CD14-positive monocyte (primary cell): ENCODE data around the gene TMED8. TPM values are rescaled to one million over a fixed set of nuclear protein-coding genes. Genes with fewer than 3 reads are reported as not detected.

Experiments used
- DNase-seq, 3 donors: peaks; one replicate each; pipeline ENCODE4 v3.0.0-alpha.2; 2011 to 2022
- H2AFZ ChIP-seq: 2 replicates; pipeline ENCODE4 v1.6.0; 2012; ENCODE audit warnings: mild to moderate bottlenecking, low read depth, low read length, inconsistent platforms; ENCODE audit not compliant: insufficient read depth, poor library complexity, severe bottlenecking
- H3K27ac ChIP-seq, 2 donors: 1 replicate in 1 of 2; 2 replicates in 1 of 2; pipeline ENCODE4 v1.5.1; 2012 to 2013; ENCODE audit warnings: low read length in 2 of 2, control low read depth in 1 of 2, inconsistent platforms in 1 of 2, low read depth in 1 of 2, mild to moderate bottlenecking in 1 of 2
- H3K27me3 ChIP-seq, 2 donors: one replicate each; pipeline versions ENCODE4 v1.6.0 to v1.6.1; 2011 to 2013; ENCODE audit warnings: low read length in 2 of 2; ENCODE audit not compliant: control insufficient read depth in 2 of 2, insufficient read depth in 2 of 2
- H3K36me3 ChIP-seq, 2 donors: replicated peaks in 1 of 2; 1 replicate in 1 of 2; 2 replicates in 1 of 2; pipeline versions ENCODE4 v1.5.1 to v1.6.1; 2012 to 2013; ENCODE audit warnings: low read length in 2 of 2, control low read depth in 1 of 2, inconsistent platforms in 1 of 2, mild to moderate bottlenecking in 1 of 2; ENCODE audit not compliant: insufficient read depth in 2 of 2, control insufficient read depth in 1 of 2
- H3K4me1 ChIP-seq, 2 donors: 1 replicate in 1 of 2; 2 replicates in 1 of 2; pipeline versions ENCODE4 v1.5.1 to v1.6.1; 2012 to 2013; ENCODE audit warnings: low read length in 2 of 2, control low read depth in 1 of 2, inconsistent platforms in 1 of 2, mild to moderate bottlenecking in 1 of 2, moderate library complexity in 1 of 2; ENCODE audit not compliant: insufficient read depth in 2 of 2, control insufficient read depth in 1 of 2
- H3K4me2 ChIP-seq: replicated peaks from 2 replicates; pipeline ENCODE3; 2012; ENCODE audit warnings: low read length, moderate library complexity, mild to moderate bottlenecking; ENCODE audit not compliant: poor library complexity, severe bottlenecking; ENCODE audit errors: extremely low read depth
- H3K4me3 ChIP-seq, 3 experiments: fragments of 200-600 bp in 1 of 3; sonication (generic) in 1 of 3; replicated peaks in 1 of 3; 1 replicate in 2 of 3; 2 replicates in 1 of 3; pipeline ENCODE4 v1.5.1; 2011 to 2013; ENCODE audit warnings: low read length in 3 of 3, mild to moderate bottlenecking in 3 of 3, control low read depth in 2 of 3, low read depth in 2 of 3, inconsistent platforms in 1 of 3, moderate library complexity in 1 of 3
- H3K79me2 ChIP-seq: 2 replicates; pipeline ENCODE4 v1.6.0; 2012; ENCODE audit warnings: mild to moderate bottlenecking, control low read depth, inconsistent platforms, low read length, moderate library complexity; ENCODE audit not compliant: insufficient read depth
- H3K9ac ChIP-seq: 2 replicates; pipeline ENCODE4 v1.6.0; 2017; ENCODE audit warnings: low read length, mild to moderate bottlenecking; ENCODE audit not compliant: insufficient read depth, poor library complexity, severe bottlenecking
- H3K9me3 ChIP-seq, 2 donors: replicated peaks in 1 of 2; 1 replicate in 1 of 2; 2 replicates in 1 of 2; pipeline versions ENCODE4 v1.5.1 to v1.6.1; 2012 to 2013; ENCODE audit warnings: low read length in 2 of 2, control low read depth in 1 of 2; ENCODE audit not compliant: control insufficient read depth in 1 of 2, insufficient read depth in 1 of 2
- H4K20me1 ChIP-seq: 2 replicates; pipeline ENCODE4 v1.6.0; 2012; ENCODE audit warnings: mild to moderate bottlenecking, low read length, control low read depth, moderate library complexity; ENCODE audit not compliant: insufficient read depth
- H3K27ac Mint-ChIP-seq, 7 donors: one replicate each; pipeline ENCODE4 v1.8.0; 2020; ENCODE audit warnings: mild to moderate bottlenecking in 7 of 7, mixed read lengths in 7 of 7, moderate library complexity in 6 of 7, inconsistent platforms in 2 of 7
- H3K27me3 Mint-ChIP-seq, 3 donors: one replicate each; pipeline ENCODE4 v1.8.0; 2021 to 2022; ENCODE audit warnings: low read depth in 3 of 3, mild to moderate bottlenecking in 3 of 3, mixed read lengths in 3 of 3, moderate library complexity in 3 of 3, inconsistent platforms in 1 of 3
- H3K36me3 Mint-ChIP-seq, 2 donors: one replicate each; pipeline ENCODE4 v1.8.0; 2020; ENCODE audit warnings: mixed read lengths in 2 of 2, inconsistent platforms in 1 of 2, mild to moderate bottlenecking in 1 of 2
- H3K4me1 Mint-ChIP-seq: one replicate; pipeline ENCODE4 v1.8.0; 2020; ENCODE audit warnings: mild to moderate bottlenecking, mixed read lengths
- H3K4me3 Mint-ChIP-seq, 2 donors: one replicate each; pipeline ENCODE4 v1.8.0; 2020; ENCODE audit warnings: mild to moderate bottlenecking in 2 of 2, mixed read lengths in 2 of 2, moderate library complexity in 1 of 2
- H3K9me3 Mint-ChIP-seq, 7 donors: one replicate each; pipeline ENCODE4 v1.8.0; 2020 to 2022; ENCODE audit warnings: mixed read lengths in 7 of 7, mild to moderate bottlenecking in 6 of 7, moderate library complexity in 6 of 7, inconsistent platforms in 2 of 7
- WGBS: methylation state at CpG from one replicate; pipeline ENCODE4 v1.1.5; 2013; ENCODE audit warnings: missing lambda C conversion rate; ENCODE audit not compliant: insufficient coverage; 5-methylcytosine and 5-hydroxymethylcytosine counted together
- intact Hi-C, 2 donors: fragments of 100-400 bp; cut with micrococcal nuclease; formaldehyde crosslinking; loops; one replicate each; pipeline versions ENCODE4 v1.15.0 to v1.15.1; 2023
- polyA plus RNA-seq, 3 donors: library from polyadenylated mRNA; depleted of rRNA in 1 of 3; unstranded in 2 of 3; stranded (reverse) in 1 of 3; fragments of 300-500 nt in 2 of 3; fragments of >200 nt in 1 of 3; fragmentation: Illumina TruSeq in 2 of 3; gene quantifications; 1 replicate in 2 of 3; 2 replicates in 1 of 3; pipeline ENCODE4 v1.2.3, GENCODE V29; 2012 to 2021
- TF ChIP-seq, protein P1 (sequence below): fragments of 200-600 bp; IDR thresholded peaks from one replicate; pipeline ENCODE4 v1.8.0; 2022; ENCODE audit warnings: antibody characterized with exemption, mild to moderate bottlenecking

Gene TMED8
- polyA plus RNA-seq, 3 donors: 5.4 to 6.2 (median 6.1) TPM

DNA sequence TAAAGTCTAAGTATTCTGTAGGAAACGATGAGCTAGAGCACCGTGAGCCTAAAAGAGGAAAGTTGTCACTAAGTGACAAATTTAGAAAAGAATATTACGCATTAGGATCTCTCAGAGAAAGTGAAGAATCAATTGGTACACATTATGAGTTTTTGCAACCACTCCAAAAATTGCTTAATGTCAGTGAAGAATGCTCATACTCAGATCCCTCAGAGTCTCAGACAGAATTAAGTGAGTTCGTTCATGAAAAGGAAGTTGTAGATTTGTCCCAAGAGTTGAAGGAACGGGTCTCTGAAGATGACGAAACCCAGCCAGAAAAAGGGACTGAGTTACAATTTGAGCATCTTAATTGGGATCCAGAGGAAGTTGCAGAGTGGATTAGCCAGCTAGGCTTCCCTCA lies 1.8 kb upstream of the TMED8 start:
- Histone ChIP-seq H3K27me3 (no peaks in the 10 kb centered on the region), H3K4me2 (peak overlapping the region; percentile 25), H3K4me3 (peak overlapping the region in 1 of 3 experiments; percentile 30), H3K79me2 (peaks cover 30% of the 10 kb centered on the region), H3K36me3 (no peaks in the 10 kb centered on the region), H3K4me1 (peaks cover 42 to 45% of the 10 kb centered on the region in 2 donors), H4K20me1 (peaks cover 5% of the 10 kb centered on the region), H2AFZ (peak overlapping the region; percentile 27), H3K9ac (no peak overlapping the region), H3K27ac (peak overlapping the region in 1 of 2 donors; percentile 43), H3K9me3 (no peaks in the 10 kb centered on the region)
- Mint-ChIP-seq H3K4me1 (peaks cover 28% of the 10 kb centered on the region), H3K27me3 (peaks cover 0 to 2% (median 0%) of the 10 kb centered on the region in 3 donors), H3K36me3 (peaks cover 2% of the 10 kb centered on the region in 2 donors), H3K9me3 (peaks cover 0 to 2% (median 0%) of the 10 kb centered on the region in 7 donors), H3K4me3 (no peak overlapping the region), H3K27ac (no peak overlapping the region)
- intact Hi-C loops: loop anchor here (5.0 kb wide), 2 partner anchors 56 to 79 kb away; partner anchors contain the start of genes AHSA1 (in 2 of the 2), GSTZ1 (in 2 of the 2), POMT2 (in 2 of the 2) and VIPAS39 (in 2 of the 2)
- DNase-seq: peak; percentile 38 to 72 (median 72)
- WGBS: 16% methylated on average over 5 of the region's 6 CpGs
- TF ChIP-seq, protein P1, sequence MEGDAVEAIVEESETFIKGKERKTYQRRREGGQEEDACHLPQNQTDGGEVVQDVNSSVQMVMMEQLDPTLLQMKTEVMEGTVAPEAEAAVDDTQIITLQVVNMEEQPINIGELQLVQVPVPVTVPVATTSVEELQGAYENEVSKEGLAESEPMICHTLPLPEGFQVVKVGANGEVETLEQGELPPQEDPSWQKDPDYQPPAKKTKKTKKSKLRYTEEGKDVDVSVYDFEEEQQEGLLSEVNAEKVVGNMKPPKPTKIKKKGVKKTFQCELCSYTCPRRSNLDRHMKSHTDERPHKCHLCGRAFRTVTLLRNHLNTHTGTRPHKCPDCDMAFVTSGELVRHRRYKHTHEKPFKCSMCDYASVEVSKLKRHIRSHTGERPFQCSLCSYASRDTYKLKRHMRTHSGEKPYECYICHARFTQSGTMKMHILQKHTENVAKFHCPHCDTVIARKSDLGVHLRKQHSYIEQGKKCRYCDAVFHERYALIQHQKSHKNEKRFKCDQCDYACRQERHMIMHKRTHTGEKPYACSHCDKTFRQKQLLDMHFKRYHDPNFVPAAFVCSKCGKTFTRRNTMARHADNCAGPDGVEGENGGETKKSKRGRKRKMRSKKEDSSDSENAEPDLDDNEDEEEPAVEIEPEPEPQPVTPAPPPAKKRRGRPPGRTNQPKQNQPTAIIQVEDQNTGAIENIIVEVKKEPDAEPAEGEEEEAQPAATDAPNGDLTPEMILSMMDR: no peak

DNA sequence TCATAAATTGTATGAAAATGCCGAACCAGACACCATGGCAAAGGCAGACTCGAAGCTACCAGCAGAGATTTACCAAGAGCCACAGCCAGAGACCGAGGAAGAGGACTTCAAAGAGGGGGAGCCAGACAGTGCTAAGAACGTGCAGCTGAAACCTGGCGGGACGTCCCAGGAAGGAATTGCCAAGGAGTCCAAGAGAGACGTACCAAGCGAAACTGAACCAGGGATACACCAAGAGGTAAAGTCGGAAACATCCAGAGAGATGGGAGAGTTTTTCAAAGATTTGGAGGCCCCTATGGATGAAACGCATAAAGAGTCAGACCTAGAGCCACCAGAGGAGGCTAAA lies 579 bp upstream of the TMED8 start:
- Histone ChIP-seq H3K4me1 (peaks cover 42 to 45% of the 10 kb centered on the region in 2 donors), H3K9ac (no peak overlapping the region), H3K27ac (peak overlapping the region in 1 of 2 donors; percentile 79), H2AFZ (peak overlapping the region; percentile 95), H3K9me3 (no peaks in the 10 kb centered on the region), H3K27me3 (no peaks in the 10 kb centered on the region), H3K36me3 (no peaks in the 10 kb centered on the region), H3K4me2 (peak overlapping the region; percentile 94), H3K4me3 (peak overlapping the region; percentile 75 to 99 (median 89)), H4K20me1 (peaks cover 8% of the 10 kb centered on the region), H3K79me2 (peaks cover 39% of the 10 kb centered on the region)
- no peak for DNase-seq
- intact Hi-C loops: loop anchor here (5.0 kb wide), 2 partner anchors 55 to 80 kb away; partner anchors contain the start of genes AHSA1 (in 2 of the 2), GSTZ1 (in 2 of the 2), POMT2 (in 2 of the 2) and VIPAS39 (in 2 of the 2)
- TF ChIP-seq, protein P1: no peak
- Mint-ChIP-seq H3K4me3 (no peak overlapping the region), H3K27ac (no peak overlapping the region), H3K9me3 (peaks cover 0 to 2% (median 0%) of the 10 kb centered on the region in 7 donors), H3K27me3 (peaks cover 0 to 2% (median 0%) of the 10 kb centered on the region in 3 donors), H3K4me1 (peaks cover 38% of the 10 kb centered on the region), H3K36me3 (peaks cover 3 to 8% of the 10 kb centered on the region in 2 donors)
- 17% methylated on average over 10 of the region's 10 CpGs for WGBS
